PC-3 (cell line): ENCODE measurements around the gene UGT3A1. TPM values are rescaled to one million over a fixed set of nuclear protein-coding genes. Genes with fewer than 3 reads are reported as not detected.

ENCODE experiments used
- ATAC-seq: fragments of 200-7000 bp; cut with Tn5 transposase; 2 replicates; pipeline ENCODE4 v1.9.1; 2020; ENCODE audit warnings: mild to moderate bottlenecking, moderate library complexity
- BruUV-seq: library from RNA; stranded (reverse); fragments of 400-500 nt; replicated peaks from 2 replicates; lab custom pipeline; 2021; lab: Mats Ljungman, UMichigan
- CTCF ChIA-PET: fragments of 300-600 bp; sonication (Branson Sonifier 250); formaldehyde crosslinking; loops from one replicate; lab custom pipeline; 2022; ENCODE audit warnings: antibody characterized with exemption; lab: Charles Lee
- POLR2A ChIA-PET: fragments of 300-600 bp; sonication (Branson Sonifier 250); formaldehyde crosslinking; loops from one replicate; lab custom pipeline; 2022; ENCODE audit warnings: antibody characterized with exemption; ENCODE audit not compliant: unreplicated experiment; lab: Charles Lee
- DNase-seq: peaks from one replicate; pipeline ENCODE4 v3.0.0-alpha.2; 2015
- H2AFZ ChIP-seq: fragments of 300-600 bp; sonication (generic); 2 replicates; pipeline ENCODE4 v1.6.0; 2016; ENCODE audit warnings: antibody characterized with exemption, low read length
- H3F3A ChIP-seq: fragments of 300-600 bp; sonication (generic); one replicate; pipeline ENCODE4 v1.6.0; 2017; ENCODE audit warnings: antibody characterized with exemption, low read length, control low read depth, mild to moderate bottlenecking; ENCODE audit not compliant: unreplicated experiment
- H3K27ac ChIP-seq: fragments of 300-600 bp; sonication (generic); 2 replicates; pipeline ENCODE4 v1.5.1; 2016; ENCODE audit warnings: mild to moderate bottlenecking, low read length
- H3K27me3 ChIP-seq: fragments of 300-600 bp; sonication (generic); 2 replicates; pipeline ENCODE4 v1.6.1; 2016; ENCODE audit warnings: low read length, mixed read lengths
- H3K36me3 ChIP-seq: fragments of 300-600 bp; sonication (generic); 2 replicates; pipeline ENCODE4 v1.6.1; 2016; ENCODE audit warnings: low read depth, mixed run types, low read length, mixed read lengths
- H3K4me1 ChIP-seq: fragments of 300-600 bp; sonication (generic); 2 replicates; pipeline ENCODE4 v1.5.1; 2016; ENCODE audit warnings: low read length; ENCODE audit not compliant: insufficient read depth
- H3K4me2 ChIP-seq: fragments of 300-600 bp; sonication (generic); 2 replicates; pipeline ENCODE4 v1.6.0; 2016; ENCODE audit warnings: low read length
- H3K4me3 ChIP-seq: fragments of 300-600 bp; sonication (generic); 2 replicates; pipeline ENCODE4 v1.5.1; 2016; ENCODE audit warnings: mild to moderate bottlenecking, low read length, mixed read lengths
- H3K79me2 ChIP-seq: fragments of 300-600 bp; sonication (generic); 2 replicates; pipeline ENCODE4 v1.6.1; 2017; ENCODE audit warnings: low read length, mixed read lengths
- H3K9ac ChIP-seq: fragments of 300-600 bp; sonication (generic); 2 replicates; pipeline ENCODE4 v1.6.0; 2016; ENCODE audit warnings: mild to moderate bottlenecking, low read length
- H3K9me2 ChIP-seq: fragments of 300-600 bp; sonication (generic); replicated peaks from 2 replicates; pipeline ENCODE4 v1.6.1; 2016; ENCODE audit warnings: mixed run types, low read length, mixed read lengths
- H3K9me3 ChIP-seq: fragments of 300-600 bp; sonication (generic); 2 replicates; pipeline ENCODE4 v1.6.1; 2016; ENCODE audit warnings: low read length, mixed read lengths
- H4K20me1 ChIP-seq: fragments of 300-600 bp; sonication (generic); 2 replicates; pipeline ENCODE4 v1.6.1; 2016; ENCODE audit warnings: low read length, mixed read lengths
- EZH2 ChIP-seq: fragments of 300-600 bp; sonication (generic); IDR thresholded peaks from one replicate; pipeline ENCODE4 v1.6.1; 2017; ENCODE audit warnings: antibody characterized with exemption, mild to moderate bottlenecking, low read length; ENCODE audit not compliant: unreplicated experiment
- EZH2phosphoT487 ChIP-seq: fragments of 300-600 bp; sonication (generic); IDR thresholded peaks from 2 replicates; pipeline ENCODE4 v1.6.1; 2018; ENCODE audit warnings: mild to moderate bottlenecking, antibody characterized with exemption, low read length, borderline replicate concordance
- intact Hi-C: fragments of 100-400 bp; cut with micrococcal nuclease; formaldehyde crosslinking; loops from 2 replicates; pipeline ENCODE4 v1.9.0; 2023
- total RNA-seq: library from RNA; depleted of rRNA; stranded (reverse); fragments of >200 nt; gene quantifications from 2 replicates; pipeline ENCODE4 v1.2.3, GENCODE V29; 2014
- TF ChIP-seq, protein P1 (sequence below): fragments of 300-600 bp; sonication (generic); conservative IDR thresholded peaks from 2 replicates; pipeline ENCODE4 v1.5.1; 2017; ENCODE audit warnings: antibody characterized with exemption, low read depth, mild to moderate bottlenecking, low read length

UGT3A1 gene
- total RNA-seq, 1 experiment from 2014 or later: not detected

- peak overlapping the region; percentile 78 for H2AFZ ChIP-seq
Measured at GRCh38 chr5:35926389-35927051, 64.7 kb downstream of the UGT3A1 start.

DNA sequence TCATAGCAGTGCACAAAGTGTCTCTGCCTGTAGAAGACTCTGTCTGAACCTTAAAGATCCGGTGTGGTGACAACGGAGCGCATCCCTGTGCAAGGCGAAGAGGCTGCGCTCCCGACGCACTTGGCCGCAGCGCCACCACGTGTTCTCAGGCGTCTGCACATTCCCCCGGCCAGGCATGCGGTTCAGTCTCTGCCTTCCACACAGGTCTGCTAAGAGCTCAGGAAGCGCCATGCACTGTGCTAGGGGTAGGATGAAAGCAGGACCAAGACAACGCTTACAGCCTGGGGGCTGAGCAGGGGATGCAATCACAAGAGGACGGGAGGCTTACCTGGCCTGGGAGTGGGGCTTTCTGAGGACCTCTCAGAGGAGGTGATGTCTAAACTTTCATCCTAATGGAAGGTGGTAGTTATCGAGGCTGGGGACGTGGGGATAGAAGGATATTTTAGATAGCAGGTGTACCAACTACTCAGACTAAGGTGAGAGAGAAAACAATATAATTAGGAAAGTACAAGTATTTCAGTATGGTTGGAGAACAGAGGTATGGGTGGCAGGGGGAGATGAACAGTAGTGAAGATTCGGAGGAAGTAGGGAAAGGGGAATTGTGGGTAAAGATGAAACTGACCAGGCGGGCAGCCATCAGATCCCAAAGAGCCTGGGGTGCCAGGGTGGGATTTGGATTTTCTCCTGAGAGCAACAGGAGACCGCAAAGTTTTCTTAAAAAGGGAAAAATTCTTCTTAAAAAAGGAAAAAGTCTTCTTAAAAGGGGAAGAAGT lies 66.1 kb downstream of the UGT3A1 start:
- H2AFZ ChIP-seq: peak overlapping the region; percentile 59

More at GRCh38 chr5:35926389-35927051, 64.7 kb downstream of the UGT3A1 start:
- peaks cover 3% of the 10 kb centered on the region for H3F3A ChIP-seq
- ChIA-PET POLR2A (no interaction called here), CTCF (interaction anchor here (0.6 to 3.9 kb wide), 6 partner anchors 153 to 310 kb away, joined by 3 to 51 read pairs (median 3); no protein-coding TSS in a partner anchor)
- peak overlapping the region; percentile 82 for H3K4me2 ChIP-seq
- intact Hi-C loops: loop anchor here (1.0 to 10.0 kb wide), 6 partner anchors 212 to 702 kb away; partner anchors contain the start of gene SPEF2
- H3K9ac ChIP-seq: no peak overlapping the region
- DNase-seq (peak; percentile 84), ATAC-seq (peak; percentile 61)
- H4K20me1 ChIP-seq: no peaks in the 10 kb centered on the region
- H3K4me3 ChIP-seq: peak overlapping the region; percentile 57
- TF ChIP-seq EZH2phosphoT487: no peak
- no peak for TF ChIP-seq EZH2
- TF ChIP-seq, protein P1, sequence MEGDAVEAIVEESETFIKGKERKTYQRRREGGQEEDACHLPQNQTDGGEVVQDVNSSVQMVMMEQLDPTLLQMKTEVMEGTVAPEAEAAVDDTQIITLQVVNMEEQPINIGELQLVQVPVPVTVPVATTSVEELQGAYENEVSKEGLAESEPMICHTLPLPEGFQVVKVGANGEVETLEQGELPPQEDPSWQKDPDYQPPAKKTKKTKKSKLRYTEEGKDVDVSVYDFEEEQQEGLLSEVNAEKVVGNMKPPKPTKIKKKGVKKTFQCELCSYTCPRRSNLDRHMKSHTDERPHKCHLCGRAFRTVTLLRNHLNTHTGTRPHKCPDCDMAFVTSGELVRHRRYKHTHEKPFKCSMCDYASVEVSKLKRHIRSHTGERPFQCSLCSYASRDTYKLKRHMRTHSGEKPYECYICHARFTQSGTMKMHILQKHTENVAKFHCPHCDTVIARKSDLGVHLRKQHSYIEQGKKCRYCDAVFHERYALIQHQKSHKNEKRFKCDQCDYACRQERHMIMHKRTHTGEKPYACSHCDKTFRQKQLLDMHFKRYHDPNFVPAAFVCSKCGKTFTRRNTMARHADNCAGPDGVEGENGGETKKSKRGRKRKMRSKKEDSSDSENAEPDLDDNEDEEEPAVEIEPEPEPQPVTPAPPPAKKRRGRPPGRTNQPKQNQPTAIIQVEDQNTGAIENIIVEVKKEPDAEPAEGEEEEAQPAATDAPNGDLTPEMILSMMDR: peak; percentile 97
- no TSS peak for BruUV-seq
- no peak overlapping the region for H3K27ac ChIP-seq
- H3K9me3 ChIP-seq: no peaks in the 10 kb centered on the region
- no peaks in the 10 kb centered on the region for H3K79me2 ChIP-seq
- H3K4me1 ChIP-seq: peaks cover 30% of the 10 kb centered on the region
- H3K9me2 ChIP-seq: no peaks in the 10 kb centered on the region
- no peaks in the 10 kb centered on the region for H3K36me3 ChIP-seq
- peaks cover 9% of the 10 kb centered on the region for H3K27me3 ChIP-seq

More for the DNA sequence above, 66.1 kb downstream of the UGT3A1 start:
- no peaks in the 10 kb centered on the region; the same call in 1 of the 2 replicates for H3K36me3 ChIP-seq
- TF ChIP-seq, protein P1: peak; percentile 97
- no peak for TF ChIP-seq EZH2phosphoT487
- peak overlapping the region; percentile 70 for H3K4me2 ChIP-seq
- H3K9ac ChIP-seq: no peak overlapping the region
- no peaks in the 10 kb centered on the region for H3K79me2 ChIP-seq
- H4K20me1 ChIP-seq: no peaks in the 10 kb centered on the region
- no peaks in the 10 kb centered on the region for H3K9me2 ChIP-seq
- ChIA-PET CTCF (interaction anchor here (0.5 to 3.9 kb wide), 7 partner anchors 63 to 1179 kb away, joined by 3 to 51 read pairs (median 3); no protein-coding TSS in a partner anchor), POLR2A (interaction anchor here (1.0 kb wide), 1 partner anchor 66 kb away, joined by 3 read pairs; no protein-coding TSS in a partner anchor)
- H3K27me3 ChIP-seq: peaks cover 9% of the 10 kb centered on the region
- H3K4me3 ChIP-seq: peak overlapping the region; percentile 40
- no TSS peak for BruUV-seq
- H3F3A ChIP-seq: peaks cover 3% of the 10 kb centered on the region
- H3K9me3 ChIP-seq: no peaks in the 10 kb centered on the region
- intact Hi-C loops: loop anchor here (1.0 to 10.0 kb wide), 4 partner anchors 68 to 700 kb away; no protein-coding TSS in a partner anchor
- ATAC-seq (peak; percentile 82), DNase-seq (peak; percentile 85)
- H3K4me1 ChIP-seq: peaks cover 30% of the 10 kb centered on the region
- peak overlapping the region; percentile 33 for H3K27ac ChIP-seq
